HFFc6 (cell line): ENCODE data around the gene NAA60. TPM values are rescaled to one million over a fixed set of nuclear protein-coding genes. Genes with fewer than 3 reads are reported as not detected.

Experiments used
- DNase-seq: peaks from one replicate; pipeline ENCODE4 v3.0.0-alpha.2; 2018
- H3K27ac Mint-ChIP-seq: 2 replicates; pipeline ENCODE4 v1.8.0; 2020; ENCODE audit warnings: mild to moderate bottlenecking, mixed read lengths
- H3K27me3 Mint-ChIP-seq: 2 replicates; pipeline ENCODE4 v1.8.0; 2021; ENCODE audit warnings: mild to moderate bottlenecking, moderate library complexity, mixed read lengths; ENCODE audit not compliant: insufficient read depth
- H3K36me3 Mint-ChIP-seq: 2 replicates; pipeline ENCODE4 v1.8.0; 2021; ENCODE audit warnings: low read depth, mixed read lengths
- H3K4me1 Mint-ChIP-seq: 2 replicates; pipeline ENCODE4 v1.8.0; 2020; ENCODE audit warnings: low read depth, mixed read lengths
- H3K4me3 Mint-ChIP-seq: 2 replicates; pipeline ENCODE4 v1.8.0; 2020; ENCODE audit warnings: mild to moderate bottlenecking, moderate library complexity, mixed read lengths
- H3K9me3 Mint-ChIP-seq: 2 replicates; pipeline ENCODE4 v1.8.0; 2020; ENCODE audit warnings: mild to moderate bottlenecking, mixed read lengths
- CTCF ChIP-seq: fragments of 200-600 bp; sonication (generic); IDR thresholded peaks from 2 replicates; pipeline ENCODE4 v1.5.0; 2021; ENCODE audit warnings: antibody characterized with exemption, mild to moderate bottlenecking
- total RNA-seq, 6 experiments: library from RNA; stranded (reverse); fragmentation: NEBNext Ultra II Directional; extraction: Animal tissue kit (Norgen Biotek cat#: 25700); gene quantifications; 2 replicates in 1 of 6; 3 replicates in 5 of 6; pipeline ENCODE4 v1.2.3, GENCODE V29; 2021

The NAA60 gene
- total RNA-seq, 6 experiments from 2014 or later: 30.7 to 44.6 (median 34.6) TPM

DNA sequence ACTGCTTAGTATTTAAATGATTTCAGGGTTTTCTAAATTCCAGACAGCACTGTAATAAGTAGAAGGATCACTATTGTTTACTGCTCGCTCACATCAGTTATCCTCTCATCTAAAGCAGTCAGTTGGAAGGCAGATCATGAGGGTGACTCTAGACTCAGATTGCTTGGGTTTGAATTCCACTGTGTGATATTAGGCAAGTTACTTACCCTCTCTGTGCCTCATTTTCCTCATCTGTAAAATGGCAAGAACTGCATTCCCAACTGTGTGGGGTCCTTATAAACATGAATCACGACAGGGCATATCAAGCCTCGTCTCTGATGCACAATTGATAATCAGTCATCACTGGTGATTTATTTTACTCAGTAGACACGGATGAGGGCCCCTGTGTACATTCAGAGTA lies 72.4 kb downstream of the NAA60 start:
- peaks cover 35% of the 10 kb centered on the region for H3K36me3 Mint-ChIP-seq
- no peak overlapping the region for H3K4me3 Mint-ChIP-seq
- H3K27ac Mint-ChIP-seq: no peak overlapping the region
- no peak for TF ChIP-seq CTCF
- no peaks in the 10 kb centered on the region for H3K9me3 Mint-ChIP-seq
- no peaks in the 10 kb centered on the region; the same call in none of the 2 replicates for H3K27me3 Mint-ChIP-seq
- peaks cover 33% of the 10 kb centered on the region for H3K4me1 Mint-ChIP-seq
- DNase-seq: no peak

GRCh38 chr16:3518292-3518985 lies 75.0 kb downstream of the NAA60 start:
- no peak for DNase-seq
- Mint-ChIP-seq H3K36me3 (peaks cover 34% of the 10 kb centered on the region), H3K9me3 (no peaks in the 10 kb centered on the region), H3K4me3 (no peak overlapping the region), H3K4me1 (peaks cover 35% of the 10 kb centered on the region), H3K27ac (no peak overlapping the region), H3K27me3 (no peaks in the 10 kb centered on the region; the same call in none of the 2 replicates)
- no peak for TF ChIP-seq CTCF

GRCh38 chr16:3518986-3519348 lies 75.5 kb downstream of the NAA60 start:
- no peak for DNase-seq
- H3K36me3 Mint-ChIP-seq: peaks cover 28% of the 10 kb centered on the region
- H3K9me3 Mint-ChIP-seq: no peaks in the 10 kb centered on the region
- peaks cover 30% of the 10 kb centered on the region for H3K4me1 Mint-ChIP-seq
- TF ChIP-seq CTCF: no peak
- no peaks in the 10 kb centered on the region; the same call in none of the 2 replicates for H3K27me3 Mint-ChIP-seq
- no peak overlapping the region for H3K4me3 Mint-ChIP-seq
- peak overlapping the region; percentile 61; the same call in 1 of the 2 replicates for H3K27ac Mint-ChIP-seq

DNA sequence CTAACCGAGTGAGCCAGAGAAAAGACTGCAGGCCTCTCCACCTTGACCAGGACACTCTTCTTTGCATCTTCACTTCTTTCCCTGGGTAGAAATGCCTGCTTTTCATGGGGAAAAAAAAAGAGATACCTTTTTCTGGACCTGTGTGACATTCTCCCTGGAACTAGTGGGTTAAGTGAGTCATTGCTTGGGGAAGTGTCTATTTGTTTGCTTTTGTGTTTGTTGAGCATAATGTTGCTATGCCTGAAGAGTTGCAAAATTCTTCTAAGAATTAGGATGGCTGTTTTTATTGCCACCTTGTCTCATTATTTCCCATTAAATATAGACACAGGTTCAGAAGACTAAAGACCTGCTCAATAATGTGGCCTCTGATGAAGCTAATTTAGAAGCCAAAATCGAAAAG lies 76.1 kb downstream of the NAA60 start:
- H3K4me1 Mint-ChIP-seq: peaks cover 24% of the 10 kb centered on the region
- no peaks in the 10 kb centered on the region for H3K9me3 Mint-ChIP-seq
- peak; percentile 27 for DNase-seq
- H3K4me3 Mint-ChIP-seq: no peak overlapping the region
- TF ChIP-seq CTCF: no peak
- peak overlapping the region; percentile 61 for H3K27ac Mint-ChIP-seq
- peaks cover 26% of the 10 kb centered on the region for H3K36me3 Mint-ChIP-seq
- no peaks in the 10 kb centered on the region; the same call in none of the 2 replicates for H3K27me3 Mint-ChIP-seq

DNA sequence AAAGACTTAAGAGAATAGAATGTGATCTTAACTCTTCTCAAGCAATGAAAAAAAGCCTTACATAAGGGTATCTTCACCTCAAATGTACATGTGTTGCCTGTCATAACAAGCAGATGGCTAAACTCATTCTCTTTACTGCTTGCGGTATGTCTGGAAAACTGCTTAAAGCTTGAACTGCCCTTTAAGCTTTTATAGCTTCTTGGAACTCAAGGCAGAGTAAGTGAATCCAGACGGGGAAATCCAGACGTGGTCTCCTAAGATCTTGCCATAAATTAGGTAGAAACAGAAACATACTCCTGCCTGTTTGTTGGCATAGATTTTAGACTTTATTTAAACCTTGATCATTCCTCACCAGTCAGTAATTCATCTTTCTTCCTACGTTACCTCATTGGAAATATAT lies 76.9 kb downstream of the NAA60 start:
- peak overlapping the region; percentile 5; the same call in 1 of the 2 replicates for H3K27ac Mint-ChIP-seq
- peaks cover 20% of the 10 kb centered on the region for H3K36me3 Mint-ChIP-seq
- no peak for TF ChIP-seq CTCF
- H3K9me3 Mint-ChIP-seq: no peaks in the 10 kb centered on the region
- no peak overlapping the region for H3K4me3 Mint-ChIP-seq
- DNase-seq: no peak
- H3K4me1 Mint-ChIP-seq: peaks cover 17% of the 10 kb centered on the region
- no peaks in the 10 kb centered on the region; the same call in 1 of the 2 replicates for H3K27me3 Mint-ChIP-seq
